ENCODE data around the gene ZNF827. TPM values are rescaled to one million over a fixed set of nuclear protein-coding genes. Genes with fewer than 3 reads are reported as not detected.

Gene ZNF827
- total and polyA plus RNA-seq, 2 of the 8 experiments (the other 6 are each of a cell fraction or from before 2014, with no cell fraction given) = 25.3 to 26.2 TPM

GRCh38 chr4:145820407-145820806 is 118.2 kb downstream of the ZNF827 start (continued):
- TF ChIP-seq TAF1 (IDR thresholded peaks at IDR 0.05; ENCODE audit: low read depth, low read length) (no peak), BACH1 (IDR thresholded peaks at IDR 0.05; ENCODE audit: low read length) (no peak), SP1 (IDR thresholded peaks at IDR 0.05; ENCODE audit: low read depth, low read length) (no peak), FOSL1 (IDR thresholded peaks at IDR 0.05; ENCODE audit: insufficient read depth, low read depth, low read length) (no peak), SIRT6 (IDR thresholded peaks at IDR 0.05; ENCODE audit: low read length) (no peak)

Measured in H1 (cell line).